H1 (cell line): Measurements from ENCODE around the gene IFT122. TPM values are rescaled to one million over a fixed set of nuclear protein-coding genes. Genes with fewer than 3 reads are reported as not detected.

Experiments
- CTCF ChIA-PET: fragments of 300-600 bp; sonication (Branson Sonifier 250); formaldehyde crosslinking; loops from one replicate; lab custom pipeline; 2021; ENCODE audit not compliant: partially characterized antibody; lab: Charles Lee
- POLR2A ChIA-PET: fragments of 300-600 bp; sonication (Branson Sonifier 250); formaldehyde crosslinking; loops from one replicate; lab custom pipeline; 2021; ENCODE audit warnings: inconsistent platforms; ENCODE audit not compliant: partially characterized antibody; lab: Charles Lee
- DNase-seq, 2 experiments: peaks; one replicate each; pipeline versions ENCODE4 v3.0.0 to v3.0.0-alpha.2; 2010 to 2022; ENCODE audit warnings: low spot score in 2 of 2, low read depth in 1 of 2, mixed read lengths in 1 of 2
- FAIRE-seq: peaks from 2 replicates; lab custom pipeline; 2011; peaks lifted over from hg19 to GRCh38; lab: Jason Lieb, UNC
- H2AFZ ChIP-seq: 2 replicates; pipeline ENCODE4 v1.8.1; 2012; ENCODE audit warnings: low read length, inconsistent platforms
- H2AK5ac ChIP-seq: 2 replicates; pipeline ENCODE4 v1.6.1; 2013; ENCODE audit warnings: low read depth, low read length
- H2BK120ac ChIP-seq: replicated peaks from 2 replicates; pipeline ENCODE3; 2013; ENCODE audit warnings: low read depth, low read length, inconsistent platforms
- H2BK12ac ChIP-seq: 2 replicates; pipeline ENCODE4 v1.6.1; 2013; ENCODE audit warnings: low read depth, low read length
- H2BK15ac ChIP-seq: 2 replicates; pipeline ENCODE4 v1.6.1; 2013; ENCODE audit warnings: low read length
- H2BK20ac ChIP-seq: 2 replicates; pipeline ENCODE4 v1.6.1; 2013; ENCODE audit warnings: low read length
- H2BK5ac ChIP-seq: 2 replicates; pipeline ENCODE4 v1.6.1; 2013; ENCODE audit warnings: low read depth, low read length
- H3K14ac ChIP-seq: 2 replicates; pipeline ENCODE4 v1.6.1; 2013; ENCODE audit warnings: inconsistent platforms; ENCODE audit not compliant: insufficient read length
- H3K18ac ChIP-seq: 2 replicates; pipeline ENCODE4 v1.6.1; 2013; ENCODE audit warnings: low read length; ENCODE audit errors: extremely low read depth
- H3K23ac ChIP-seq: 2 replicates; pipeline ENCODE4 v1.6.1; 2013; ENCODE audit warnings: inconsistent platforms; ENCODE audit not compliant: insufficient read length
- H3K23me2 ChIP-seq: 2 replicates; pipeline ENCODE4 v1.6.1; 2013; ENCODE audit warnings: low read depth, low read length
- H3K27ac ChIP-seq: 2 replicates; pipeline ENCODE4 v1.6.1; 2011; ENCODE audit warnings: low read depth, low read length, inconsistent platforms
- H3K27me3 ChIP-seq, 4 experiments: replicated peaks in 1 of 4; 1 replicate in 1 of 4; 2 replicates in 3 of 4; pipeline versions ENCODE4 v1.6.1 to v1.8.1; 2011 to 2013; ENCODE audit warnings: low read length in 3 of 4, mild to moderate bottlenecking in 3 of 4, inconsistent platforms in 2 of 4, mixed read lengths in 2 of 4, moderate library complexity in 1 of 4; ENCODE audit not compliant: control insufficient read depth in 3 of 4, insufficient read depth in 3 of 4; ENCODE audit errors: extremely low read depth in 1 of 4
- H3K36me3 ChIP-seq, 4 experiments: 2 replicates each; pipeline versions ENCODE4 v1.6.1 to v1.8.1; 2011 to 2013; ENCODE audit warnings: mild to moderate bottlenecking in 4 of 4, low read length in 3 of 4, moderate library complexity in 2 of 4, control low read depth in 1 of 4, inconsistent platforms in 1 of 4; ENCODE audit not compliant: insufficient read depth in 4 of 4, control insufficient read depth in 2 of 4
- H3K4ac ChIP-seq: replicated peaks from 2 replicates; pipeline ENCODE3; 2013; ENCODE audit warnings: low read length, low read depth, mixed read lengths, inconsistent platforms; ENCODE audit not compliant: insufficient read length
- H3K4me1 ChIP-seq, 4 experiments: replicated peaks in 1 of 4; 1 replicate in 1 of 4; 2 replicates in 3 of 4; pipeline versions ENCODE4 v1.6.1 to v1.8.1; 2011 to 2013; ENCODE audit warnings: low read length in 3 of 4, inconsistent platforms in 2 of 4, mixed read lengths in 1 of 4; ENCODE audit not compliant: insufficient read depth in 4 of 4, control insufficient read depth in 3 of 4
- H3K4me2 ChIP-seq, 2 experiments: 2 replicates each; pipeline versions ENCODE4 v1.6.1 to v1.8.1; 2011 to 2013; ENCODE audit warnings: low read depth in 2 of 2, low read length in 2 of 2, control low read depth in 1 of 2, inconsistent platforms in 1 of 2, mild to moderate bottlenecking in 1 of 2; ENCODE audit not compliant: insufficient read depth in 1 of 2
- H3K4me3 ChIP-seq, 4 experiments: fragments of 200-600, 300-600 bp in 1 of 4; sonication (generic), shearing (Covaris generic), sonication (Bioruptor Twin) in 1 of 4; 2 replicates each; pipeline versions ENCODE4 v1.5.1 to v1.8.1; 2011 to 2016; ENCODE audit warnings: low read length in 4 of 4, low read depth in 3 of 4, control low read depth in 2 of 4, inconsistent platforms in 2 of 4, mild to moderate bottlenecking in 2 of 4, mixed read lengths in 1 of 4, moderate library complexity in 1 of 4; ENCODE audit not compliant: insufficient read depth in 2 of 4; ENCODE audit errors: extremely low read depth in 1 of 4
- H3K56ac ChIP-seq: replicated peaks from 2 replicates; pipeline ENCODE3; 2013; ENCODE audit warnings: low read depth, mild to moderate bottlenecking, mixed read lengths, low read length, inconsistent platforms; ENCODE audit not compliant: insufficient read length
- H3K79me1 ChIP-seq: 2 replicates; pipeline ENCODE4 v1.6.1; 2013; ENCODE audit warnings: low read depth, low read length, control low read depth
- H3K79me2 ChIP-seq, 2 experiments: 2 replicates each; pipeline versions ENCODE4 v1.6.1 to v1.8.1; 2012 to 2013; ENCODE audit warnings: low read length in 2 of 2, mild to moderate bottlenecking in 2 of 2, inconsistent platforms in 1 of 2; ENCODE audit not compliant: insufficient read depth in 2 of 2, control insufficient read depth in 1 of 2
- H3K9ac ChIP-seq, 4 experiments: replicated peaks in 1 of 4; 1 replicate in 1 of 4; 2 replicates in 3 of 4; pipeline versions ENCODE4 v1.6.1 to v1.8.1; 2011 to 2013; ENCODE audit warnings: low read depth in 3 of 4, low read length in 3 of 4, control low read depth in 2 of 4, mild to moderate bottlenecking in 2 of 4, moderate library complexity in 2 of 4, inconsistent platforms in 1 of 4; ENCODE audit errors: extremely low read depth in 1 of 4
- H3K9me3 ChIP-seq, 2 experiments: 2 replicates each; pipeline versions ENCODE4 v1.6.1 to v1.8.1; 2012 to 2013; ENCODE audit warnings: mild to moderate bottlenecking in 2 of 2, moderate library complexity in 2 of 2, control low read depth in 1 of 2, inconsistent platforms in 1 of 2, low read depth in 1 of 2, low read length in 1 of 2, mixed read lengths in 1 of 2; ENCODE audit not compliant: insufficient read depth in 2 of 2
- H4K20me1 ChIP-seq, 2 experiments: replicated peaks in 1 of 2; 2 replicates each; pipeline versions ENCODE3 to v1.8.1; 2011 to 2013; ENCODE audit warnings: inconsistent platforms in 2 of 2, low read length in 2 of 2, mild to moderate bottlenecking in 1 of 2; ENCODE audit not compliant: insufficient read depth in 2 of 2, control insufficient read depth in 1 of 2
- H4K5ac ChIP-seq: 2 replicates; pipeline ENCODE4 v1.6.1; 2013; ENCODE audit warnings: low read length, low read depth, mixed read lengths, inconsistent platforms; ENCODE audit not compliant: insufficient read length
- H4K8ac ChIP-seq: 2 replicates; pipeline ENCODE4 v1.8.0; 2013; ENCODE audit warnings: mild to moderate bottlenecking, moderate library complexity, low read length, inconsistent platforms; ENCODE audit not compliant: insufficient read depth; ENCODE audit errors: extremely low read depth
- H4K91ac ChIP-seq: replicated peaks from 2 replicates; pipeline ENCODE3; 2013; ENCODE audit warnings: low read length, mixed read lengths, inconsistent platforms; ENCODE audit not compliant: insufficient read length
- CBX8 ChIP-seq: fragments of 300-800, 300-1000 bp; sonication (generic); IDR thresholded peaks from 2 replicates; pipeline ENCODE4 v1.7.1; 2016; ENCODE audit warnings: low read depth, low read length, borderline replicate concordance
- MAFK ChIP-seq: IDR thresholded peaks from 2 replicates; pipeline ENCODE4 v1.6.1; 2012; ENCODE audit warnings: low read depth, mild to moderate bottlenecking, improper control_type of control experiment, low read length
- WGBS, 2 experiments: shearing (Covaris generic) in 1 of 2; methylation state at CpG; one replicate each; pipeline versions ENCODE4 v1.1.6 to v1.1.7; 2013 to 2015; ENCODE audit warnings: low lambda C conversion rate in 2 of 2, mixed read lengths in 2 of 2, inconsistent platforms in 1 of 2, low coverage in 1 of 2, missing lambda C conversion rate in 1 of 2; ENCODE audit not compliant: insufficient replicate concordance in 2 of 2, insufficient coverage in 1 of 2, insufficient read length in 1 of 2; ENCODE audit errors: extremely low coverage in 1 of 2, missing lambda C conversion rate in 1 of 2; 5-methylcytosine and 5-hydroxymethylcytosine counted together
- polyA plus RNA-seq, 7 experiments: library from polyadenylated mRNA; depleted of rRNA in 3 of 7; stranded (reverse) in 5 of 7; unstranded in 2 of 7; fragments of >200 nt in 5 of 7; fragments of 200-250 nt in 2 of 7; gene quantifications; 1 replicate in 5 of 7; 2 replicates in 1 of 7; 4 replicates in 1 of 7; pipeline versions ENCODE4 v1.2.1 to v1.2.3, GENCODE V29; 2011 to 2013; ENCODE audit warnings: missing spikeins in 2 of 7, mixed read lengths in 2 of 7
- total RNA-seq: library from RNA; stranded (reverse); fragmentation: NEBNext Ultra II Directional; extraction: Animal tissue kit (Norgen Biotek cat#: 25700); gene quantifications from 2 replicates; pipeline ENCODE4 v1.2.1, GENCODE V29; 2021

The IFT122 gene
- total and polyA plus RNA-seq, 2 of the 8 experiments (the other 6 are each of a cell fraction or from before 2014, with no cell fraction given), result 23.7 to 25.1 TPM

- H4K20me1 ChIP-seq, result no peaks in the 10 kb centered on the region
- H3K4me1 ChIP-seq, result peaks cover 5 to 17% (median 9%) of the 10 kb centered on the region in 4 experiments; a peak in 6 of 7 replicates
- H2BK12ac ChIP-seq, result no peak overlapping the region
- H3K79me1 ChIP-seq, result no peaks in the 10 kb centered on the region
- H2BK20ac ChIP-seq, result peak overlapping the region; percentile 52; the same call in 1 of the 2 replicates
- no peaks in the 10 kb centered on the region for H3K9me3 ChIP-seq
- no peak overlapping the region for H2AFZ ChIP-seq
- H3K23ac ChIP-seq, result no peak overlapping the region
- no peak for FAIRE-seq
- H4K5ac ChIP-seq, result no peak overlapping the region
- POLR2A ChIA-PET, result interaction anchor here (0.5 to 1.4 kb wide), 6 partner anchors 26 to 298 kb away, joined by 3 to 5 read pairs (median 3); partner anchors contain the start of genes IFT122 and MBD4
- H2BK120ac ChIP-seq, result peak overlapping the region; percentile 81
- peak overlapping the region; percentile 4 to 32; a peak in 2 of 4 replicates for H3K4me2 ChIP-seq
- no peak overlapping the region for H3K56ac ChIP-seq
- CTCF ChIA-PET, result interaction anchor here (0.6 to 11.2 kb wide), 22 partner anchors 9 to 345 kb away, joined by 3 to 93 read pairs (median 4); partner anchors contain the start of genes IFT122 and MBD4
- TF ChIP-seq CBX8 (no peak), MAFK (peak; percentile 3; the same call in 1 of the 2 replicates)
- H3K9ac ChIP-seq, result no peak overlapping the region
- H4K91ac ChIP-seq, result peak overlapping the region; percentile 80
- peak overlapping the region; percentile 27 for H3K4ac ChIP-seq
- H3K14ac ChIP-seq, result no peak overlapping the region
- H3K18ac ChIP-seq, result peak overlapping the region; percentile 53; the same call in 1 of the 2 replicates
- no peak overlapping the region for H4K8ac ChIP-seq
- DNase-seq, result no peak
- peak overlapping the region; percentile 66; the same call in 1 of the 2 replicates for H2BK5ac ChIP-seq
- WGBS, 2 experiments, result 82% methylated on average over 11 of the region's 11 CpGs; no CpG with 5 or more reads in 1 of the 2 experiments
- H3K27me3 ChIP-seq, result no peaks in the 10 kb centered on the region
- peak overlapping the region; percentile 73; the same call in 1 of the 2 replicates for H2BK15ac ChIP-seq
- H3K23me2 ChIP-seq, result no peaks in the 10 kb centered on the region; the same call in 1 of the 2 replicates
- no peaks in the 10 kb centered on the region; a peak in 2 of 8 replicates for H3K36me3 ChIP-seq
- no peaks in the 10 kb centered on the region for H3K79me2 ChIP-seq
- no peak overlapping the region; a peak in 1 of 8 replicates for H3K4me3 ChIP-seq
- no peak overlapping the region for H3K27ac ChIP-seq
- H2AK5ac ChIP-seq, result no peak overlapping the region
Observed at GRCh38 chr3:129485721-129486663, 46.0 kb downstream of the IFT122 start.
